Upper lobe of left lung (tissue), 4 donors: Measurements from ENCODE around the gene ZSWIM8.

ENCODE experiments used
- CTCF ChIP-seq, 6 experiments: fragments of 450-650 bp in 4 of 6; fragments of 200-600 bp in 2 of 6; sonication (generic) in 2 of 6; IDR thresholded peaks; one replicate each; pipeline ENCODE4 v1.5.1; 2016 to 2019; ENCODE audit warnings: antibody characterized with exemption in 6 of 6
- POLR2A ChIP-seq, 4 donors: fragments of 450-650 bp; IDR thresholded peaks; one replicate each; pipeline ENCODE4 v1.5.1; 2016 to 2017; ENCODE audit warnings: antibody characterized with exemption in 4 of 4, mild to moderate bottlenecking in 2 of 4

- TF ChIP-seq POLR2A (IDR thresholded peaks at IDR 0.05), result no peak
- no peak for TF ChIP-seq CTCF (IDR thresholded peaks at IDR 0.05)
These were observed 54.6 kb downstream of the ZSWIM8 start for GRCh38 chr10:73840056-73840402.
